GM12875 (cell line): ENCODE results near the gene FAM3C.

Source experiments
- H3K4me3 ChIP-seq: one replicate; pipeline ENCODE4 v1.5.1; 2011; ENCODE audit warnings: low read depth, low read length, control low read depth
- TF ChIP-seq, protein P1 (sequence below): IDR thresholded peaks from 2 replicates; pipeline ENCODE4 v1.5.1; 2011; ENCODE audit warnings: low read depth, mild to moderate bottlenecking, control low read depth, inconsistent platforms, low read length, moderate library complexity, borderline replicate concordance; ENCODE audit not compliant: insufficient read depth

The FAM3C gene

DNA sequence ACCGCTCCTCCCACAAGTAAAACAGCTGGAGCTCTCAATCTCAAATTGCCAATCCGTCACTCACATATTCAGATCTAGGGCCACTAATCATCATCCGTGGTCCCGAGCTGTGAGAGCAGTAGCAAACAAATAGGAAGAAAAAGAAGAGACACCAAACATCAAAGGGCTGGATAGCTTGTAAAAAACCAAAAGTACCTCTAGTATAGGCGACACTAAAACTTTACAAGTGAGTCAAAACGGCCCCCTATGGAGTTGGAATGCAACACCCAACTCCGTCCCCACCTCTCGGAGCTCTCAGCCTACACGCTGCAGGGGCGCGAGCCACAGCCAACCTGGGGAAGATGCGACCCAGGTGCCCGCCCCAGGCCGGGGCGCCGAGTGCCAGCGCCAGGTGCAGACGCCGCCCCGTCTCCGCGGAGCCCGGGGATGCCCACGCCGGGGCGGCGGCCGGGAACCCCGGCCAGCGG, 581 bp downstream of the FAM3C start:
- TF ChIP-seq, protein P1, sequence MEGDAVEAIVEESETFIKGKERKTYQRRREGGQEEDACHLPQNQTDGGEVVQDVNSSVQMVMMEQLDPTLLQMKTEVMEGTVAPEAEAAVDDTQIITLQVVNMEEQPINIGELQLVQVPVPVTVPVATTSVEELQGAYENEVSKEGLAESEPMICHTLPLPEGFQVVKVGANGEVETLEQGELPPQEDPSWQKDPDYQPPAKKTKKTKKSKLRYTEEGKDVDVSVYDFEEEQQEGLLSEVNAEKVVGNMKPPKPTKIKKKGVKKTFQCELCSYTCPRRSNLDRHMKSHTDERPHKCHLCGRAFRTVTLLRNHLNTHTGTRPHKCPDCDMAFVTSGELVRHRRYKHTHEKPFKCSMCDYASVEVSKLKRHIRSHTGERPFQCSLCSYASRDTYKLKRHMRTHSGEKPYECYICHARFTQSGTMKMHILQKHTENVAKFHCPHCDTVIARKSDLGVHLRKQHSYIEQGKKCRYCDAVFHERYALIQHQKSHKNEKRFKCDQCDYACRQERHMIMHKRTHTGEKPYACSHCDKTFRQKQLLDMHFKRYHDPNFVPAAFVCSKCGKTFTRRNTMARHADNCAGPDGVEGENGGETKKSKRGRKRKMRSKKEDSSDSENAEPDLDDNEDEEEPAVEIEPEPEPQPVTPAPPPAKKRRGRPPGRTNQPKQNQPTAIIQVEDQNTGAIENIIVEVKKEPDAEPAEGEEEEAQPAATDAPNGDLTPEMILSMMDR, result no peak
- H3K4me3 ChIP-seq, result peak overlapping the region; percentile 88

DNA sequence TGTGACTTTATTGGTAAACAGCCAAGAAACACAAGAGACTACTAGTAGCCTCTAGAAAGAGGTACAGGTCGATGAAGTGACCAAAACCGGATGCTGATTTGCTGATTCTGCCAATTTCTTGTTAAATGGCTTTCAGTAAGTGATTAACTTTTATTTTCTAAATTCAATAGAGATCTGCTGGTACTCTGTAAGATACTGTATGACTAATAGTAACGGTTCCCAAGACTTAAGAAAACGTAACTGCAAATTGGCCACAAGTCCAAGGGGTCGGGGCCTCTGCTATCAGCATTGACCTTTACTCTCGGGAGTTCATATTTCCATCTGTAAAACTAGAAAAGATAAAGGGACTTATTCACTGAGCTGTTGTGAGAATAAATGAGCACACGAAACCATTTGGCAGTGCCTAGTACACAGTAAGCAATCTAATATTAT, 1.4 kb downstream of the FAM3C start:
- no peak overlapping the region for H3K4me3 ChIP-seq

DNA sequence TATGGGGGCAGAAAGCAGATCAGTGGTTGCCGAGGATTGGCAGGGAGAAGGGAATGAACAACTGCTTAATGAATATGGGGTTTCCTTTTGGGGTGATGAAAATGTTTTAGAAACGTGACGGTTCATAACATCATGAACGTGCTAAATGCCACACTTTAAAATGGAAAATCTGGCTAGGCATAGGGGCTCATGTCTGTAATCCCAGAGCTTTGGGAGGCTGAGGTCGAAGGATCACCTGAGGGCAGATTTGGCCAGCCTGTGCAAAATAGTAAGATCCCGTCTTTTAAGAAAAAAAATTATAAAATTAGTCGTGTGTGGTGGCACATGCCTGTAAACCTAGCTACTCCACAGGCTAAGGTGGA, 3.1 kb downstream of the FAM3C start:
- TF ChIP-seq, protein P1, result no peak
- no peak overlapping the region for H3K4me3 ChIP-seq

More for the DNA sequence above, 1.4 kb downstream of the FAM3C start:
- TF ChIP-seq, protein P1, result no peak

DNA sequence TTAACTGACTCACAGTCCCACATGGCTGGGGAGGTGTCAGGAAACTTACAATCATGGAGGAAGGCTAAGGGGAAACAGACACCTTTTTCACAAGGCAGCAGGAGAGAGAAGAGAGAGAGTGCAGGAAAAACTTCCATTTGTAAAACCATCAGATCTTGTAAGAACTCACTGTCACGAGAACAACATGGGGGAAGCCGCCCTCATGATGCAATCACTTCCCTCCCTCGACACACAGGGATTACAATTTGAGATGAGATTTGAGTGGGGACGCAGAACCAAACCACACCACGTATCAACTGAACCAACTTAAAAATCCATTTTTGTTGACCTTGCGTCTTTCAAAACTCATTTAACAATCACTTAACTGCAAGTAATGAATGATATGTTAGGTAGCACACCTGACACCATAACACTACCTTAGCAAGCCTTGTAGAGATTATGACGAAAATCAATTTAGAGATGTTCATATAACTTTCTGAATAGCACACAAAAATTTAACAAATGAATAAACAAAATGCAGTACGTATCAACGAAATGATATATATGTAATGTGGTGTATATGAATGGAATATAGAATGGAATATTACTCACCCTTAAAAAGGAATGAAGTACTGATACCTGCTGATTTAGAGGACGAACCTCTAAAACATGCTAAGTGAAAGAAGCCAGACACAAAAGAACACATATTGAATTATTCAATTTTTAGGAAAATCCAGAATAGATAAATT, 3.7 kb downstream of the FAM3C start:
- H3K4me3 ChIP-seq, result no peak overlapping the region
- TF ChIP-seq, protein P1, result no peak

DNA sequence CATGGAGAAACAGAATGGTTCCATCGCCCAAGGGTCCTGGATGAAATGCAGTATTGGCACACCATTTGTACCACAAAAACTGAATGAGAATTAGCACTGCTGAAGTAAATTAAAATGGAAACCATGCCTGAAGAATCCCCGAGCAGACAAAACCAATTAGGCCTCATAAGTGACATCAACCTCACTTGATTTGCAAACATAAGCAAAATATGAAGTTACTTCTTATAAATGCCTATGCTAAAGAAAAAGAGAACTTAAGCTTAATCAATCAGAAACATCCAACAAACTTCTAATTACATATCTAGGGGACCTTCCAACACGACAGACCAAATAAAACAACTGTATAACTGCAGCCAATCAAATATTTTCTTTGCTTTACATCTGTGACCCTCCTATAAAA, 4.4 kb downstream of the FAM3C start:
- H3K4me3 ChIP-seq, result no peak overlapping the region
- TF ChIP-seq, protein P1, result no peak

DNA sequence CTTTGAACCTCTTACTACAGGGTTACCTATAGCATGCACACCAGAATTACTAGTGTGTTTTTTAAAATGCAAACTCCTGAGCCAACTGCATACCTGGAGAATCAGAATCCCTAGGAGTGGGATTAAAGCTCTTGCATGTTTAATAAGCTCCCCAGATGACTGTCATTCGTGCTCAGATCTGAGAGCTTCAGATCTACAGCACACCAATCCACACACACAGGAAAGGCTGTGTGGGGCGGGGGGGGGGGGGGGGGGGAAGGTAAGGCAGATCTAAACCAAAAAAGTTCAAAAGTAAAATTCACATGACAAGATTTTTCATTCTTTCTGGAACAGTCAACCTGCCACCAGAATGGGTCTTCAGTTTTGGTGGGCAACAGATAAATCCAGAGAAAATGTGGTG, 5.5 kb downstream of the FAM3C start:
- TF ChIP-seq, protein P1, result no peak
- H3K4me3 ChIP-seq, result no peak overlapping the region

DNA sequence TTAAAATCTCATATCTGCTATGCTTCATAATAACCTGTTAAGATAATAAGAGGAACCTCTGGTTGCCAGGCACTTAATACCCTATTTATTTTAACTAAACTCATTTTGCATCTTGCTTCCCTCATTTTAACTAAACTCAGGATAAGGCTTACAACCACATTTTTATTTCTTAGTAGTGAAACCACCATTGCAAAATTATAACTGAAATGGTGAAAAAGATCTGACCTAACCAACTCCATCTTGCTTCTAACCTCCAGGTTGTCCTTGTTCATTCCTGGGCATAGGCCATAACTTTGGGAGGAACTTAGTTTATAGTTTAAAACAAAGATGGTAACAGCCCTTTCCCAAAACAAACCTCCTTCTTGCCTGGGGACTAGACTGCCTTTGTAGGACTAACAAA, 6.0 kb downstream of the FAM3C start:
- H3K4me3 ChIP-seq, result no peak overlapping the region
- TF ChIP-seq, protein P1, result no peak
